ENCODE results near the gene LZTS2. TPM values are rescaled to one million over a fixed set of nuclear protein-coding genes. Genes with fewer than 3 reads are reported as not detected.

LZTS2 gene
- total RNA-seq, 1 donor from 2014 or later, result 52.6 TPM

GRCh38 chr10:101040851-101041250 lies 41.2 kb downstream of the LZTS2 start:
- H3K4me3 ChIP-seq, result no peak overlapping the region
- H3K27me3 ChIP-seq (ENCODE audit: low read depth), result no peaks in the 10 kb centered on the region
- no peak for DNase-seq
- H3K9me3 ChIP-seq, result no peaks in the 10 kb centered on the region
- peaks cover 46% of the 10 kb centered on the region for H3K36me3 ChIP-seq
- H3K4me1 ChIP-seq, result peaks cover 26% of the 10 kb centered on the region
- intact Hi-C loops (cut with DNase I), result no loop called here
- no peak for TF ChIP-seq CTCF (IDR thresholded peaks at IDR 0.05)
- ATAC-seq, result no peak
- H3K27ac ChIP-seq, result no peak overlapping the region

GRCh38 chr10:101041252-101041761 lies 41.7 kb downstream of the LZTS2 start:
- Histone ChIP-seq H3K9me3 (no peaks in the 10 kb centered on the region), H3K36me3 (peaks cover 42% of the 10 kb centered on the region), H3K4me1 (peaks cover 26% of the 10 kb centered on the region), H3K4me3 (no peak overlapping the region), H3K27ac (peak overlapping the region; percentile 86), H3K27me3 (ENCODE audit: low read depth) (peaks cover 4% of the 10 kb centered on the region)
- peak; percentile 78 to 85 for ATAC-seq
- intact Hi-C loops (cut with DNase I), result no loop called here
- peak; percentile 74 for DNase-seq
- TF ChIP-seq CTCF (IDR thresholded peaks at IDR 0.05), result peak; percentile 88

GRCh38 chr10:101042118-101042517 lies 42.5 kb downstream of the LZTS2 start:
- H3K4me3 ChIP-seq, result peak overlapping the region; percentile 52
- no peak for DNase-seq
- intact Hi-C loops (cut with DNase I), result no loop called here

GRCh38 chr10:101042667-101043362 lies 43.2 kb downstream of the LZTS2 start:
- Histone ChIP-seq H3K27me3 (ENCODE audit: low read depth) (peaks cover 19% of the 10 kb centered on the region), H3K4me1 (peaks cover 26% of the 10 kb centered on the region), H3K4me3 (peak overlapping the region; percentile 52), H3K9me3 (no peaks in the 10 kb centered on the region), H3K27ac (peak overlapping the region; percentile 86), H3K36me3 (peaks cover 27% of the 10 kb centered on the region)
- DNase-seq (peak; percentile 100), ATAC-seq (peak; percentile 97 to 98)
- TF ChIP-seq CTCF (IDR thresholded peaks at IDR 0.05), result no peak
- intact Hi-C loops (cut with DNase I), result no loop called here

More at GRCh38 chr10:101042118-101042517, 42.5 kb downstream of the LZTS2 start:
- no peaks in the 10 kb centered on the region for H3K9me3 ChIP-seq
- H3K4me1 ChIP-seq, result peaks cover 26% of the 10 kb centered on the region
- peaks cover 12% of the 10 kb centered on the region for H3K27me3 ChIP-seq (ENCODE audit: low read depth)
- TF ChIP-seq CTCF (IDR thresholded peaks at IDR 0.05), result no peak
- peaks cover 34% of the 10 kb centered on the region for H3K36me3 ChIP-seq
- peak overlapping the region; percentile 86 for H3K27ac ChIP-seq
- ATAC-seq, result no peak

- peaks cover 26% of the 10 kb centered on the region for H3K4me1 ChIP-seq
- H3K27ac ChIP-seq, result peak overlapping the region; percentile 86
- DNase-seq, result no peak
- intact Hi-C loops (cut with DNase I), result no loop called here
- no peaks in the 10 kb centered on the region for H3K9me3 ChIP-seq
- peaks cover 24% of the 10 kb centered on the region for H3K27me3 ChIP-seq (ENCODE audit: low read depth)
- TF ChIP-seq CTCF (IDR thresholded peaks at IDR 0.05), result no peak
- peak overlapping the region; percentile 52 for H3K4me3 ChIP-seq
- peak in 1 of 2 donors; percentile 1 for ATAC-seq
- H3K36me3 ChIP-seq, result peaks cover 21% of the 10 kb centered on the region
Measured at GRCh38 chr10:101043363-101043707, 43.7 kb downstream of the LZTS2 start.
